Measurements from ENCODE around the gene THBS2. TPM values are rescaled to one million over a fixed set of nuclear protein-coding genes. Genes with fewer than 3 reads are reported as not detected.

Gene THBS2
- total and polyA plus RNA-seq, 2 of the 8 experiments (the other 6 are each of a cell fraction or from before 2014, with no cell fraction given), result 11.0 to 22.5 TPM

DNA sequence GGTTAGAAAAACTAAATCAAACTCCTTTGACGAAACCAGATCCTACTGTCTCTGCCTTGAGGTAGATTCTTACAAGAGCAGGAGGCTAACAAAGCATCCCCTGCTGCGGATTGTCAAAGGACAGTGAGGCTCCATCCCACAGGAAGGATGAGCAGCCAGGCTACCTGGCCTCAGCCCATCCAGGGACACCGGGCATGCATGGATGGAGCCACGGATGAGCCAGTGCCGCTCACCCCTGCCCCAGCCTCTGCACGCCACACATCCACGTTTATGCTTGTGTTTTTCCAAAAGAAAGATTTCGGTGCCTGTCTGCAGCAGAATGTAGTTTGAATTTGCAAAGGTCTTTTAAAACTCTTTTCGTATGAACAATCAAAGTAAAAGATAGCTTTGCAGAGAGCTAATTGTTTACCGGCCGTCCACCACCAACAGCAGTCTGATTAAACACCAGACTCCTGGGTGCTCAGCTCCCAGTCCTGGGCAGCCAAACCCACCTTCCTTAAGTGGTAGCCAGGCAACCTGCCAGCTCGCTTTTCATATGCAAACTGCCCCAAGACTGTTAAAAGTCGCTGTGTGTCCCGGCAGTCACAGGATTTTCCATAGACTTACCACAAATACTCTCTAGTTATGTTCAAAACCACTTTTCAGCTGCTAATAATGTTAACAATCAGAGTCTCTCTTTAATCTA is 999 bp downstream of the THBS2 start (continued):
- TF ChIP-seq HDAC2 (IDR thresholded peaks at IDR 0.05; ENCODE audit: borderline replicate concordance in 1 of 2, low read depth in 2 of 2, low read length in 2 of 2), result no peak
- no peak for TF ChIP-seq EP300 (IDR thresholded peaks at IDR 0.05; ENCODE audit: borderline replicate concordance in 1 of 2, low read depth in 2 of 2, low read length in 2 of 2)
- no peak for TF ChIP-seq BRCA1 (IDR thresholded peaks at IDR 0.05; ENCODE audit: low read depth, low read length)
- TF ChIP-seq SP4 (IDR thresholded peaks at IDR 0.05; ENCODE audit: low read length), result no peak
- peak; percentile 49 for TF ChIP-seq NANOG (IDR thresholded peaks at IDR 0.05; ENCODE audit: insufficient read depth, low read depth, low read length, poor library complexity, severe bottlenecking)
- TF ChIP-seq, protein P1, sequence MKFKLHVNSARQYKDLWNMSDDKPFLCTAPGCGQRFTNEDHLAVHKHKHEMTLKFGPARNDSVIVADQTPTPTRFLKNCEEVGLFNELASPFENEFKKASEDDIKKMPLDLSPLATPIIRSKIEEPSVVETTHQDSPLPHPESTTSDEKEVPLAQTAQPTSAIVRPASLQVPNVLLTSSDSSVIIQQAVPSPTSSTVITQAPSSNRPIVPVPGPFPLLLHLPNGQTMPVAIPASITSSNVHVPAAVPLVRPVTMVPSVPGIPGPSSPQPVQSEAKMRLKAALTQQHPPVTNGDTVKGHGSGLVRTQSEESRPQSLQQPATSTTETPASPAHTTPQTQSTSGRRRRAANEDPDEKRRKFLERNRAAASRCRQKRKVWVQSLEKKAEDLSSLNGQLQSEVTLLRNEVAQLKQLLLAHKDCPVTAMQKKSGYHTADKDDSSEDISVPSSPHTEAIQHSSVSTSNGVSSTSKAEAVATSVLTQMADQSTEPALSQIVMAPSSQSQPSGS (IDR thresholded peaks at IDR 0.05; ENCODE audit: low read length), result no peak
- TF ChIP-seq TEAD4 (IDR thresholded peaks at IDR 0.05; ENCODE audit: low read depth, low read length), result no peak
- no peak for TF ChIP-seq CEBPB (IDR thresholded peaks at IDR 0.05; ENCODE audit: low read depth, low read length)
- no peak for TF ChIP-seq HDAC6 (IDR thresholded peaks at IDR 0.05; ENCODE audit: low read depth, low read length)
- no peak for TF ChIP-seq GTF2F1 (IDR thresholded peaks at IDR 0.05; ENCODE audit: borderline replicate concordance, low read depth, low read length)
- TF ChIP-seq SP1 (IDR thresholded peaks at IDR 0.05; ENCODE audit: low read depth, low read length), result 0 out of 2 replicates have a peak, but pooled peaks have one; percentile 34
- TF ChIP-seq TAF1 (IDR thresholded peaks at IDR 0.05; ENCODE audit: low read depth, low read length), result no peak

All from H1 (cell line).